PC-3 (cell line): ENCODE measurements around the gene TSPAN17. TPM values are rescaled to one million over a fixed set of nuclear protein-coding genes. Genes with fewer than 3 reads are reported as not detected.

Source experiments
- ATAC-seq: fragments of 200-7000 bp; cut with Tn5 transposase; 2 replicates; pipeline ENCODE4 v1.9.1; 2020; ENCODE audit warnings: mild to moderate bottlenecking, moderate library complexity
- BruUV-seq: library from RNA; stranded (reverse); fragments of 400-500 nt; replicated peaks from 2 replicates; lab custom pipeline; 2021; lab: Mats Ljungman, UMichigan
- CTCF ChIA-PET: fragments of 300-600 bp; sonication (Branson Sonifier 250); formaldehyde crosslinking; loops from one replicate; lab custom pipeline; 2022; ENCODE audit warnings: antibody characterized with exemption; lab: Charles Lee
- POLR2A ChIA-PET: fragments of 300-600 bp; sonication (Branson Sonifier 250); formaldehyde crosslinking; loops from one replicate; lab custom pipeline; 2022; ENCODE audit warnings: antibody characterized with exemption; ENCODE audit not compliant: unreplicated experiment; lab: Charles Lee
- DNase-seq: peaks from one replicate; pipeline ENCODE4 v3.0.0-alpha.2; 2015
- H2AFZ ChIP-seq: fragments of 300-600 bp; sonication (generic); 2 replicates; pipeline ENCODE4 v1.6.0; 2016; ENCODE audit warnings: antibody characterized with exemption, low read length
- H3F3A ChIP-seq: fragments of 300-600 bp; sonication (generic); one replicate; pipeline ENCODE4 v1.6.0; 2017; ENCODE audit warnings: antibody characterized with exemption, low read length, control low read depth, mild to moderate bottlenecking; ENCODE audit not compliant: unreplicated experiment
- H3K27ac ChIP-seq: fragments of 300-600 bp; sonication (generic); 2 replicates; pipeline ENCODE4 v1.5.1; 2016; ENCODE audit warnings: mild to moderate bottlenecking, low read length
- H3K27me3 ChIP-seq: fragments of 300-600 bp; sonication (generic); 2 replicates; pipeline ENCODE4 v1.6.1; 2016; ENCODE audit warnings: low read length, mixed read lengths
- H3K36me3 ChIP-seq: fragments of 300-600 bp; sonication (generic); 2 replicates; pipeline ENCODE4 v1.6.1; 2016; ENCODE audit warnings: low read depth, mixed run types, low read length, mixed read lengths
- H3K4me1 ChIP-seq: fragments of 300-600 bp; sonication (generic); 2 replicates; pipeline ENCODE4 v1.5.1; 2016; ENCODE audit warnings: low read length; ENCODE audit not compliant: insufficient read depth
- H3K4me2 ChIP-seq: fragments of 300-600 bp; sonication (generic); 2 replicates; pipeline ENCODE4 v1.6.0; 2016; ENCODE audit warnings: low read length
- H3K4me3 ChIP-seq: fragments of 300-600 bp; sonication (generic); 2 replicates; pipeline ENCODE4 v1.5.1; 2016; ENCODE audit warnings: mild to moderate bottlenecking, low read length, mixed read lengths
- H3K79me2 ChIP-seq: fragments of 300-600 bp; sonication (generic); 2 replicates; pipeline ENCODE4 v1.6.1; 2017; ENCODE audit warnings: low read length, mixed read lengths
- H3K9ac ChIP-seq: fragments of 300-600 bp; sonication (generic); 2 replicates; pipeline ENCODE4 v1.6.0; 2016; ENCODE audit warnings: mild to moderate bottlenecking, low read length
- H3K9me2 ChIP-seq: fragments of 300-600 bp; sonication (generic); replicated peaks from 2 replicates; pipeline ENCODE4 v1.6.1; 2016; ENCODE audit warnings: mixed run types, low read length, mixed read lengths
- H3K9me3 ChIP-seq: fragments of 300-600 bp; sonication (generic); 2 replicates; pipeline ENCODE4 v1.6.1; 2016; ENCODE audit warnings: low read length, mixed read lengths
- H4K20me1 ChIP-seq: fragments of 300-600 bp; sonication (generic); 2 replicates; pipeline ENCODE4 v1.6.1; 2016; ENCODE audit warnings: low read length, mixed read lengths
- CTCF ChIP-seq: fragments of 300-600 bp; sonication (generic); conservative IDR thresholded peaks from 2 replicates; pipeline ENCODE4 v1.5.1; 2017; ENCODE audit warnings: antibody characterized with exemption, low read depth, mild to moderate bottlenecking, low read length
- EZH2 ChIP-seq: fragments of 300-600 bp; sonication (generic); IDR thresholded peaks from one replicate; pipeline ENCODE4 v1.6.1; 2017; ENCODE audit warnings: antibody characterized with exemption, mild to moderate bottlenecking, low read length; ENCODE audit not compliant: unreplicated experiment
- EZH2phosphoT487 ChIP-seq: fragments of 300-600 bp; sonication (generic); IDR thresholded peaks from 2 replicates; pipeline ENCODE4 v1.6.1; 2018; ENCODE audit warnings: mild to moderate bottlenecking, antibody characterized with exemption, low read length, borderline replicate concordance
- intact Hi-C: fragments of 100-400 bp; cut with micrococcal nuclease; formaldehyde crosslinking; loops from 2 replicates; pipeline ENCODE4 v1.9.0; 2023
- total RNA-seq: library from RNA; depleted of rRNA; stranded (reverse); fragments of >200 nt; gene quantifications from 2 replicates; pipeline ENCODE4 v1.2.3, GENCODE V29; 2014

Gene TSPAN17
- total RNA-seq, 1 experiment from 2014 or later, result 47.3 TPM

- H3K36me3 ChIP-seq, result no peaks in the 10 kb centered on the region
- DNase-seq (peak; percentile 68), ATAC-seq (peak; percentile 72)
- peak within 1 kb of the TSS; percentile 92 for H3K4me2 ChIP-seq
- no peaks in the 10 kb centered on the region for H3K9me2 ChIP-seq
- peak within 1 kb of the TSS; percentile 91 for H2AFZ ChIP-seq
- intact Hi-C loops, result no loop called here
- POLR2A ChIA-PET, result no interaction called here
- no peaks in the 10 kb centered on the region for H3F3A ChIP-seq
- H3K4me3 ChIP-seq, result peak within 1 kb of the TSS; percentile 77
- no peak within 1 kb of the TSS for H3K27ac ChIP-seq
- H3K9me3 ChIP-seq, result no peaks in the 10 kb centered on the region
- H3K4me1 ChIP-seq, result peaks cover 21% of the 10 kb centered on the region
- no TSS peak for BruUV-seq
- H3K27me3 ChIP-seq, result no peaks in the 10 kb centered on the region
- H4K20me1 ChIP-seq, result peaks cover 11% of the 10 kb centered on the region
- H3K9ac ChIP-seq, result peak within 1 kb of the TSS; percentile 53
- H3K79me2 ChIP-seq, result 0 out of 2 replicates have a peak, but pooled peaks cover 6% of the 10 kb centered on the region
- no peak for TF ChIP-seq EZH2phosphoT487
- TF ChIP-seq CTCF, result peak; percentile 28; the same call in 1 of the 2 replicates
- CTCF ChIA-PET, result no interaction called here
Measured at GRCh38 chr5:176609724-176610434, 37.4 kb upstream of the TSPAN17 start, which contains the start of gene GPRIN1. Gene GPRIN1, minus strand, starts transcription at chr5:176610156. Its CDS starts 10,322 bp downstream, at chr5:176599834.

GRCh38 chr5:176610435-176610773 is 36.9 kb upstream of the TSPAN17 start:
- H3K79me2 ChIP-seq, result 0 out of 2 replicates have a peak, but pooled peaks cover 6% of the 10 kb centered on the region
- POLR2A ChIA-PET, result no interaction called here
- H3K27ac ChIP-seq, result no peak overlapping the region

More at GRCh38 chr5:176610435-176610773, 36.9 kb upstream of the TSPAN17 start:
- ATAC-seq, result no peak
- Histone ChIP-seq H3K9me3 (no peaks in the 10 kb centered on the region), H3K4me2 (peak overlapping the region; percentile 92), H3K9ac (peak overlapping the region; percentile 53), H3K36me3 (no peaks in the 10 kb centered on the region), H3F3A (no peaks in the 10 kb centered on the region), H3K9me2 (no peaks in the 10 kb centered on the region), H4K20me1 (peaks cover 11% of the 10 kb centered on the region), H3K4me3 (peak overlapping the region; percentile 77), H3K4me1 (peaks cover 25% of the 10 kb centered on the region), H2AFZ (peak overlapping the region; percentile 91), H3K27me3 (no peaks in the 10 kb centered on the region)
- intact Hi-C loops, result no loop called here
- no TSS peak for BruUV-seq
- no peak for DNase-seq
- CTCF ChIA-PET, result no interaction called here
- no peak for TF ChIP-seq EZH2phosphoT487
- no peak for TF ChIP-seq EZH2
- no peak for TF ChIP-seq CTCF
